PC-9 (cell line): ENCODE measurements around the gene COIL. TPM values are rescaled to one million over a fixed set of nuclear protein-coding genes. Genes with fewer than 3 reads are reported as not detected.
A peak's percentile ranks its signal among the peaks of the same experiment; 100 is the strongest.
"Not testable (repeated sequence)": the region's sequence is repeated elsewhere in the genome, so short reads cannot be mapped to it uniquely, and the experiment has no call there.

Source experiments
- BruUV-seq: library from RNA; stranded (reverse); fragments of 400-500 nt; replicated peaks from 2 replicates; lab custom pipeline; 2021; lab: Mats Ljungman, UMichigan
- CTCF ChIA-PET: fragments of 300-600 bp; sonication (Branson Sonifier 250); formaldehyde crosslinking; loops from one replicate; lab custom pipeline; 2022; ENCODE audit warnings: antibody characterized with exemption; lab: Charles Lee
- POLR2A ChIA-PET: fragments of 300-600 bp; sonication (Branson Sonifier 250); formaldehyde crosslinking; loops from one replicate; lab custom pipeline; 2022; ENCODE audit warnings: antibody characterized with exemption; ENCODE audit not compliant: unreplicated experiment; lab: Charles Lee
- DNase-seq, 2 experiments: peaks; one replicate each; pipeline versions ENCODE4 v3.0.0 to v3.0.0-alpha.2; 2015 to 2022; ENCODE audit warnings: mixed read lengths in 1 of 2
- H2AFZ ChIP-seq: fragments of 200-600 bp; sonication (generic); 2 replicates; pipeline ENCODE4 v1.8.1; 2017; ENCODE audit warnings: antibody characterized with exemption
- H3F3A ChIP-seq: fragments of 200-600 bp; sonication (generic); 2 replicates; pipeline ENCODE4 v1.8.1; 2017; ENCODE audit warnings: antibody characterized with exemption, mild to moderate bottlenecking, low read depth; ENCODE audit not compliant: insufficient read depth
- H3K27ac ChIP-seq: fragments of 200-600 bp; sonication (generic); 2 replicates; pipeline ENCODE4 v1.6.1; 2016; ENCODE audit warnings: mixed run types
- H3K27me3 ChIP-seq: fragments of 200-600 bp; sonication (generic); 2 replicates; pipeline ENCODE4 v1.6.1; 2016; ENCODE audit warnings: low read depth, mixed run types; ENCODE audit not compliant: insufficient read depth
- H3K36me3 ChIP-seq: fragments of 200-600 bp; sonication (generic); 2 replicates; pipeline ENCODE4 v1.6.1; 2016; ENCODE audit warnings: low read depth, mixed run types
- H3K4me1 ChIP-seq: fragments of 200-600 bp; sonication (generic); replicated peaks from 2 replicates; pipeline ENCODE4 v1.6.1; 2016; ENCODE audit warnings: mixed run types; ENCODE audit not compliant: insufficient read depth
- H3K4me2 ChIP-seq: fragments of 200-600 bp; sonication (generic); 2 replicates; pipeline ENCODE4 v1.6.1; 2017; ENCODE audit warnings: mixed run types
- H3K4me3 ChIP-seq: fragments of 200-600 bp; sonication (generic); 2 replicates; pipeline ENCODE4 v1.6.1; 2016; ENCODE audit warnings: mixed run types
- H3K79me2 ChIP-seq: fragments of 200-600 bp; sonication (generic); 2 replicates; pipeline ENCODE4 v1.6.1; 2017; ENCODE audit warnings: low read depth, mixed run types
- H3K9me2 ChIP-seq: fragments of 200-600 bp; sonication (generic); 2 replicates; pipeline ENCODE4 v1.8.1; 2017; ENCODE audit warnings: mild to moderate bottlenecking; ENCODE audit not compliant: insufficient read depth
- H3K9me3 ChIP-seq: fragments of 200-600 bp; sonication (generic); 2 replicates; pipeline ENCODE4 v1.8.1; 2016; ENCODE audit warnings: low read depth; ENCODE audit not compliant: insufficient read depth
- H4K20me1 ChIP-seq: fragments of 200-600 bp; sonication (generic); 2 replicates; pipeline ENCODE4 v1.8.1; 2017; ENCODE audit not compliant: insufficient read depth
- EZH2 ChIP-seq: fragments of 200-600 bp; sonication (generic); IDR thresholded peaks from 2 replicates; pipeline ENCODE4 v1.8.0; 2017; ENCODE audit warnings: antibody characterized with exemption, low read depth
- intact Hi-C: fragments of 100-400 bp; cut with micrococcal nuclease; formaldehyde crosslinking; loops from one replicate; pipeline ENCODE4 v1.10.0; 2022; ENCODE audit not compliant: unreplicated experiment
- total RNA-seq: library from RNA; stranded (reverse); gene quantifications from 2 replicates; pipeline ENCODE4 v1.2.3, GENCODE V29; 2021
- TF ChIP-seq, protein P1 (sequence below): fragments of 200-600 bp; sonication (generic); conservative IDR thresholded peaks from 2 replicates; pipeline ENCODE4 v1.6.1; 2017; ENCODE audit warnings: mixed run types, antibody characterized with exemption, mild to moderate bottlenecking, moderate library complexity

The COIL gene
- total RNA-seq, 1 experiment from 2014 or later = 19.0 TPM

DNA sequence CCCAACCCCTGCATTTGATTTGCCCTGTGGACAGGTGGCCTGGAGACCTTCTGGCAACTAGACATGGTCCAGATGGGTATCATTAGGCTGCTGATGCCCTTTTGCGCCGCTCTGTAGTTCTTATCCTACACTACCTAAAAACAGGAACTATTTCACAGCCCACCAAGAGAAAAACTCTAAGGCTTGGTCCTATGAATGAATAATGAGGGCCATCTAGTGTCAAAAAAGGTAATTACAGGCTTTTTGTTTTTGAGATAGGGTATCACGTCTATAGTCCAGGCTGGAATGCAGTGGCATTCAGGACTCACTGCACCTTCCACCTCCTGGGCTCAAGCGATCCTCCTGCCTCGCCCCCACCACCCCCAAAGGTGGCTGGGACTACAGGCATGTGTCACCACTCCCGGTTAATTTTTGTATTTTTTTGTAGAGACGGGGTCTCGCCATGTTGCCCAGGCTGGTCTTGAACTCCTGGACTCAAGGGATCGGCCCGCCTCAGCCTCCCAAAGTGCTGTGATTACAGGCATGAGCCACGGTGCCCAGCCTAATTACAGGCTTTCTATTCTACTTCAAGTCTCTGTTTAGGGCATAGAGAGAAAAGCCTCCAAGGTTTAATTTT, 20.9 kb downstream of the COIL start:
- Histone ChIP-seq H3K9me3 (no peaks in the 10 kb centered on the region), H3K27me3 (no peaks in the 10 kb centered on the region), H2AFZ (no peak overlapping the region), H3K9me2 (no peaks in the 10 kb centered on the region), H4K20me1 (no peaks in the 10 kb centered on the region), H3K79me2 (no peaks in the 10 kb centered on the region), H3K4me1 (peaks cover 19% of the 10 kb centered on the region), H3K27ac (no peak overlapping the region), H3F3A (peaks cover 26% of the 10 kb centered on the region), H3K4me2 (no peak overlapping the region), H3K4me3 (no peak overlapping the region), H3K36me3 (peaks cover 63% of the 10 kb centered on the region)
- BruUV-seq = no TSS peak
- TF ChIP-seq, protein P1, sequence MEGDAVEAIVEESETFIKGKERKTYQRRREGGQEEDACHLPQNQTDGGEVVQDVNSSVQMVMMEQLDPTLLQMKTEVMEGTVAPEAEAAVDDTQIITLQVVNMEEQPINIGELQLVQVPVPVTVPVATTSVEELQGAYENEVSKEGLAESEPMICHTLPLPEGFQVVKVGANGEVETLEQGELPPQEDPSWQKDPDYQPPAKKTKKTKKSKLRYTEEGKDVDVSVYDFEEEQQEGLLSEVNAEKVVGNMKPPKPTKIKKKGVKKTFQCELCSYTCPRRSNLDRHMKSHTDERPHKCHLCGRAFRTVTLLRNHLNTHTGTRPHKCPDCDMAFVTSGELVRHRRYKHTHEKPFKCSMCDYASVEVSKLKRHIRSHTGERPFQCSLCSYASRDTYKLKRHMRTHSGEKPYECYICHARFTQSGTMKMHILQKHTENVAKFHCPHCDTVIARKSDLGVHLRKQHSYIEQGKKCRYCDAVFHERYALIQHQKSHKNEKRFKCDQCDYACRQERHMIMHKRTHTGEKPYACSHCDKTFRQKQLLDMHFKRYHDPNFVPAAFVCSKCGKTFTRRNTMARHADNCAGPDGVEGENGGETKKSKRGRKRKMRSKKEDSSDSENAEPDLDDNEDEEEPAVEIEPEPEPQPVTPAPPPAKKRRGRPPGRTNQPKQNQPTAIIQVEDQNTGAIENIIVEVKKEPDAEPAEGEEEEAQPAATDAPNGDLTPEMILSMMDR = peak; percentile 95
- TF ChIP-seq EZH2 = no peak
- POLR2A ChIA-PET = no interaction called here
- intact Hi-C loops = loop anchor here (1.0 to 10.0 kb wide), 4 partner anchors 108 to 348 kb away; partner anchors contain the start of genes C17orf67, DGKE and NOG
- DNase-seq = peak; percentile 2 to 59
- CTCF ChIA-PET = interaction anchor here (1.4 kb wide), 1 partner anchor 120 kb away, joined by 7 read pairs; no protein-coding TSS in a partner anchor

DNA sequence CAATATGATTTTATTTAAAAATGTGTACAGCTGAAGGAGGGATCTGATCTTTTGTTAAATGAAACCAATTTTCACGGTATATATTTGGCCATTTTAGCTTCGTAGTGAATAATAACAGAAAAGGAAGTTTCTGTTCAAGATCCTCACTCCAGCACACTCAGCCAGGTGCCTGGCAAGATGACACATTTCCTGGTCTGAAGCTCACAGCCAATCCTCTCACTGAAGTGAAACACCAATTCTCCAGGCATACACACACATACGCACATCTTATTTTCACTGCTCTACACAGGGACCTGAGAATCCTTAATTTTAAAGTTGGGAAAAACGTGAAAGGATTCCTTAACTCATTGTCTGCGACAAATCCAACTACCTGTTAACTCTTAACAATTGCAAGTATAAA, 22.6 kb downstream of the COIL start:
- peaks cover 19% of the 10 kb centered on the region for H3F3A ChIP-seq
- intact Hi-C loops, BruUV-seq, POLR2A ChIA-PET, H3K9me3 ChIP-seq, H2AFZ ChIP-seq, H3K79me2 ChIP-seq, H3K9me2 ChIP-seq, H3K4me3 ChIP-seq, DNase-seq, H3K27me3 ChIP-seq, H4K20me1 ChIP-seq: not testable (repeated sequence)
- 0 out of 2 replicates have a peak overlapping the region, but pooled peaks have one; percentile 13 for H3K4me2 ChIP-seq
- peaks cover 51% of the 10 kb centered on the region for H3K36me3 ChIP-seq
- H3K27ac ChIP-seq = peak overlapping the region; percentile 9; the same call in 1 of the 2 replicates
- H3K4me1 ChIP-seq = peaks cover 19% of the 10 kb centered on the region
- CTCF ChIA-PET = interaction anchor here (0.6 to 0.7 kb wide), 2 partner anchors 118 to 119 kb away, joined by 3 read pairs; no protein-coding TSS in a partner anchor

DNA sequence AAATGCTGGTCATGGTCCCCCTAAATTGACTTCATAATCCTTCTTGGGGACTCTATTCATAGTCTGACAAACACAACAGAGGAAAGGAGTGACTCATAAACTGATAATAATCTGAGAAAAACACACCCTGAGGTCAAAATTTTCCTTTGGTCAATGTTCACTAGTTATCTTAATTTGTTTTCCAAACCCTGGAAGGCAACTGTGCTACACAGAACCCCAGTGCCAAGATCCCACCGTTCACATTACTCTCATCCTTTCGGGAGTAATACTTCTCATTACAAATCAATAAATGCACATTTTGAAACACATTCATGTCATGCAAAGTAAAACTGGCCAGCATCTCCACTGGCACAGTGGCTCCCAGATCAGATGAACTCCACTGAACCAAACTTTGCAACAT, 23.2 kb downstream of the COIL start:
- Histone ChIP-seq H3K79me2 (no peaks in the 10 kb centered on the region), H3K27me3 (no peaks in the 10 kb centered on the region), H3K4me1 (peaks cover 19% of the 10 kb centered on the region), H3K9me3 (peaks cover 3% of the 10 kb centered on the region; the same call in 1 of the 2 replicates), H2AFZ (no peak overlapping the region), H3K9me2 (no peaks in the 10 kb centered on the region), H3K36me3 (peaks cover 51% of the 10 kb centered on the region), H4K20me1 (no peaks in the 10 kb centered on the region), H3K4me3 (no peak overlapping the region), H3F3A (peaks cover 15% of the 10 kb centered on the region), H3K27ac (peak overlapping the region; percentile 9; the same call in 1 of the 2 replicates), H3K4me2 (peak overlapping the region; percentile 13; the same call in 1 of the 2 replicates)
- TF ChIP-seq EZH2 = no peak
- TF ChIP-seq, protein P1 = no peak
- ChIA-PET POLR2A (no interaction called here), CTCF (interaction anchor here (0.6 to 0.7 kb wide), 2 partner anchors 118 to 119 kb away, joined by 3 read pairs; no protein-coding TSS in a partner anchor)
- intact Hi-C loops = no loop called here
- no TSS peak for BruUV-seq
- peak in 1 of 2 experiments; percentile 61 for DNase-seq
